ENCODE data around the gene SCG2.
A peak's percentile ranks its signal among the peaks of the same experiment; 100 is the strongest.

SCG2 gene

GRCh38 chr2:223614534-223614933 lies 12.4 kb upstream of the SCG2 start:
- ChIA-PET CTCF (no interaction called here), POLR2A (no interaction called here)

GRCh38 chr2:223613017-223613950 lies 11.1 kb upstream of the SCG2 start:
- POLR2A ChIA-PET: no interaction called here

More at GRCh38 chr2:223614534-223614933, 12.4 kb upstream of the SCG2 start:
- no peak overlapping the region for H3K4me3 ChIP-seq (ENCODE audit: low read depth, low read length)
- no peak for DNase-seq (ENCODE audit: low read depth, low spot score)
- TF ChIP-seq, protein P1, sequence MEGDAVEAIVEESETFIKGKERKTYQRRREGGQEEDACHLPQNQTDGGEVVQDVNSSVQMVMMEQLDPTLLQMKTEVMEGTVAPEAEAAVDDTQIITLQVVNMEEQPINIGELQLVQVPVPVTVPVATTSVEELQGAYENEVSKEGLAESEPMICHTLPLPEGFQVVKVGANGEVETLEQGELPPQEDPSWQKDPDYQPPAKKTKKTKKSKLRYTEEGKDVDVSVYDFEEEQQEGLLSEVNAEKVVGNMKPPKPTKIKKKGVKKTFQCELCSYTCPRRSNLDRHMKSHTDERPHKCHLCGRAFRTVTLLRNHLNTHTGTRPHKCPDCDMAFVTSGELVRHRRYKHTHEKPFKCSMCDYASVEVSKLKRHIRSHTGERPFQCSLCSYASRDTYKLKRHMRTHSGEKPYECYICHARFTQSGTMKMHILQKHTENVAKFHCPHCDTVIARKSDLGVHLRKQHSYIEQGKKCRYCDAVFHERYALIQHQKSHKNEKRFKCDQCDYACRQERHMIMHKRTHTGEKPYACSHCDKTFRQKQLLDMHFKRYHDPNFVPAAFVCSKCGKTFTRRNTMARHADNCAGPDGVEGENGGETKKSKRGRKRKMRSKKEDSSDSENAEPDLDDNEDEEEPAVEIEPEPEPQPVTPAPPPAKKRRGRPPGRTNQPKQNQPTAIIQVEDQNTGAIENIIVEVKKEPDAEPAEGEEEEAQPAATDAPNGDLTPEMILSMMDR (IDR thresholded peaks at IDR 0.05; ENCODE audit: insufficient read depth, low read length, missing control alignments): no peak

GRCh38 chr2:223612501-223612900 lies 10.3 kb upstream of the SCG2 start:
- no peak for DNase-seq (ENCODE audit: low read depth, low spot score)
- ChIA-PET CTCF (interaction anchor here (1.4 kb wide), 1 partner anchor 641 kb away, joined by 4 read pairs; no protein-coding TSS in a partner anchor), POLR2A (no interaction called here)
- peak overlapping the region; percentile 41 for H3K4me3 ChIP-seq (ENCODE audit: low read depth, low read length)
- TF ChIP-seq, protein P1 (IDR thresholded peaks at IDR 0.05; ENCODE audit: insufficient read depth, low read length, missing control alignments): no peak

More at GRCh38 chr2:223613017-223613950, 11.1 kb upstream of the SCG2 start:
- DNase-seq (ENCODE audit: low read depth, low spot score): peak; percentile 92
- TF ChIP-seq, protein P1 (IDR thresholded peaks at IDR 0.05; ENCODE audit: insufficient read depth, low read length, missing control alignments): no peak
- CTCF ChIA-PET: no interaction called here
- peak overlapping the region; percentile 46 for H3K4me3 ChIP-seq (ENCODE audit: low read depth, low read length)

DNA sequence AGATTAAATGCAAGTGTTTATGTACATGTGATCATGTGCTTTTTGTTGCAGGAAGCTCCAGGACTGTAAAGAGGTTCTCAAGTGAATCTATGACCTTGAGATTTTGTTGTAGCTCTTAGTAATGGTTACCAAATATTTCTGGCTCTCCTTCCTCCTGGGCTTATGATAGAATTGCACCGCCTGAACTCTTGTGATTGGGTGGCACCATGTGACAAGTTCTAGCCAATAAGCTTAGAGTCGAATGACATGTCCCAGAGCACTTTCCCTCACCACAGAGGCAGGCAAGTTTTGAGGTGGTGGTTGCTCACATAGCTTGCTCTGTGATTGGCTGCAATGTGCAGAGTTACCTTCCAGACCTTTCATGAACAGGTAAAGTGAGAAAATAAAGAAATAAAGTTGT lies 8.9 kb upstream of the SCG2 start:
- DNase-seq (ENCODE audit: low read depth, low spot score): no peak
- ChIA-PET CTCF (interaction anchor here (0.9 to 1.5 kb wide), 2 partner anchors 8 to 9 kb away, joined by 4 read pairs; partner anchors contain the start of gene SCG2), POLR2A (no interaction called here)

DNA sequence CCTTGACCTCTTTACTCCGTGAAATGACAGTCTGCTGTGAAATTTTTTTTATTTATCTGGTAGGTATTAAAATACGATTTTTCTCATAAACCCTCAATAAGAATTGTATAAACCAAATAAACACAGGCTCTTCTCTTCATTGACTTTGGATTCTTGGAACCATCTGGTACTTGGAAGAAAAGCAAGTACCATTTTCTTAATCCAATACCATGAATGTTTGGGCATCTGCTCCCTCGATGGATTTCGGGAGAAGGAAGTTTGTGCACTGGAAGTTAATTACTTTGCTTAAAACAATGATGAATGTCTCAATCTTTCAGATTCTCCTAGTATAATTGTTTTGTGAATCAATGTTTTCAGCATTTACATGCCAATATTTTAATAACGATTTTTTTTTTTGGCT lies 5.3 kb upstream of the SCG2 start:
- no peak for DNase-seq (ENCODE audit: low read depth, low spot score)
- POLR2A ChIA-PET: no interaction called here
- TF ChIP-seq, protein P1 (IDR thresholded peaks at IDR 0.05; ENCODE audit: insufficient read depth, low read length, missing control alignments): no peak
- CTCF ChIA-PET: no interaction called here
- no peak overlapping the region for H3K4me3 ChIP-seq (ENCODE audit: low read depth, low read length)

More for the DNA sequence above, 8.9 kb upstream of the SCG2 start:
- no peak overlapping the region for H3K4me3 ChIP-seq (ENCODE audit: low read depth, low read length)
- TF ChIP-seq, protein P1 (IDR thresholded peaks at IDR 0.05; ENCODE audit: insufficient read depth, low read length, missing control alignments): no peak

- POLR2A ChIA-PET: no interaction called here
- H3K4me3 ChIP-seq (ENCODE audit: low read depth, low read length): no peak overlapping the region
- CTCF ChIA-PET: no interaction called here
- TF ChIP-seq, protein P1 (IDR thresholded peaks at IDR 0.05; ENCODE audit: insufficient read depth, low read length, missing control alignments): no peak
- no peak for DNase-seq (ENCODE audit: low read depth, low spot score)
Measured at GRCh38 chr2:223606946-223607345, 4.8 kb upstream of the SCG2 start.

All from AG04449 (cell line).